GM23338 (cell line): Measurements from ENCODE around the gene CHST10. TPM values are rescaled to one million over a fixed set of nuclear protein-coding genes. Genes with fewer than 3 reads are reported as not detected.

Experiments
- CREB1 ChIP-seq: fragments of 250-450 bp; sonication (Bioruptor Pico); IDR thresholded peaks from 2 replicates; pipeline ENCODE4 v1.5.0; 2020; ENCODE audit warnings: low read depth, mild to moderate bottlenecking, moderate library complexity
- EZH2 ChIP-seq: fragments of 200-600 bp; sonication (generic); IDR thresholded peaks from one replicate; pipeline ENCODE4 v1.8.0; 2017; ENCODE audit warnings: antibody characterized with exemption, mild to moderate bottlenecking, low read depth; ENCODE audit not compliant: unreplicated experiment
- EZH2phosphoT487 ChIP-seq: fragments of 200-600 bp; sonication (generic); IDR thresholded peaks from one replicate; pipeline ENCODE4 v1.8.1; 2018; ENCODE audit warnings: antibody characterized with exemption; ENCODE audit not compliant: unreplicated experiment
- JUNB ChIP-seq: IDR thresholded peaks from one replicate; pipeline ENCODE4 v1.6.1; 2016; ENCODE audit warnings: antibody characterized with exemption; ENCODE audit not compliant: unreplicated experiment
- NANOG ChIP-seq: IDR thresholded peaks from 2 replicates; pipeline ENCODE4 v1.6.1; 2016; ENCODE audit warnings: antibody characterized with exemption, borderline replicate concordance
- POLR2AphosphoS5 ChIP-seq: IDR thresholded peaks from 2 replicates; pipeline ENCODE4 v1.6.1; 2016; ENCODE audit warnings: antibody characterized with exemption, low read depth
- ZNF331 ChIP-seq: fragments of 250-450 bp; sonication (Bioruptor Pico); IDR thresholded peaks from 2 replicates; pipeline ENCODE4 v1.5.0; 2020; ENCODE audit warnings: low read depth, mild to moderate bottlenecking, moderate library complexity
- ZNF462 ChIP-seq: fragments of 250-450 bp; sonication (Bioruptor Pico); IDR thresholded peaks from 2 replicates; pipeline ENCODE4 v1.5.0; 2020; ENCODE audit warnings: mild to moderate bottlenecking, moderate library complexity
- polyA plus RNA-seq: library from polyadenylated mRNA; unstranded; fragments of >200 nt; fragmentation: Nextera tagmentation; extraction: Ambion mirVana; gene quantifications from 2 replicates; pipeline ENCODE4 v1.2.1, GENCODE V29; 2016
- total RNA-seq: library from RNA; depleted of rRNA; stranded (reverse); fragments of >200 nt; shearing (Covaris generic); gene quantifications from 2 replicates; pipeline ENCODE4 v1.2.3, GENCODE V29; 2014

CHST10 gene
- total and polyA plus RNA-seq, 2 experiments from 2014 or later: 7.7 to 24.5 TPM

- TF ChIP-seq ZNF462 (no peak), CREB1 (CRISPR knock-in tag) (no peak), EZH2 (no peak), JUNB (no peak), POLR2AphosphoS5 (no peak), ZNF331 (CRISPR knock-in tag) (no peak), EZH2phosphoT487 (no peak), NANOG (no peak)
These were observed 25.5 kb downstream of the CHST10 start (continued) for GRCh38 chr2:100391735-100392515.
